ENCODE measurements around the gene B9D2.

GRCh38 chr19:41320185-41320518, 43.8 kb downstream of the B9D2 start:
- no peak for TF ChIP-seq POLR2A (IDR thresholded peaks at IDR 0.05; ENCODE audit: low read length)
- TF ChIP-seq GATA1 (IDR thresholded peaks at IDR 0.05; ENCODE audit: low read depth, low read length): no peak
